ENCODE data around the gene KCNQ1.

The KCNQ1 gene

DNA sequence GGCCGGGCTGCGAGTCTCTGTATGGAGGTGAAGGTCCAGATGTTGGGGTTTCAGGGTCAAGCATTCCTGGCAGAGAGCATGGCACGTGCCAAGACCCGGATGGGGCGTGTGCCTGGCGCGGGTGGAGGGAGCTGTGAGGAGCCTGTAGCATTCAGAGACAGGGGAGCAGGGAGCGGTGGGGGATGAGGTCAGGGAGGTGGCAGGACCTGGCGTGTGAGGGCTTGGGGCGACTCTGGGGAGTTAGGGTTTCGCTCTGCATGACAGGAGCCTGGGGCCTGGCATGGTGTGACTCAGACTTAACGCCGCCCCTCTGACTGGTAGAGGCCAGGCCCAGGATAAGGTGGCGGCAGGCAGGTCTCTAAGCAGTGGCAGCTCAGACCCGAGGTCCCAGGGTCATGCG lies 103.0 kb downstream of the KCNQ1 start:
- no peak overlapping the region for H3K4me3 ChIP-seq (ENCODE audit: low read depth, low read length)
- TF ChIP-seq, protein P1, sequence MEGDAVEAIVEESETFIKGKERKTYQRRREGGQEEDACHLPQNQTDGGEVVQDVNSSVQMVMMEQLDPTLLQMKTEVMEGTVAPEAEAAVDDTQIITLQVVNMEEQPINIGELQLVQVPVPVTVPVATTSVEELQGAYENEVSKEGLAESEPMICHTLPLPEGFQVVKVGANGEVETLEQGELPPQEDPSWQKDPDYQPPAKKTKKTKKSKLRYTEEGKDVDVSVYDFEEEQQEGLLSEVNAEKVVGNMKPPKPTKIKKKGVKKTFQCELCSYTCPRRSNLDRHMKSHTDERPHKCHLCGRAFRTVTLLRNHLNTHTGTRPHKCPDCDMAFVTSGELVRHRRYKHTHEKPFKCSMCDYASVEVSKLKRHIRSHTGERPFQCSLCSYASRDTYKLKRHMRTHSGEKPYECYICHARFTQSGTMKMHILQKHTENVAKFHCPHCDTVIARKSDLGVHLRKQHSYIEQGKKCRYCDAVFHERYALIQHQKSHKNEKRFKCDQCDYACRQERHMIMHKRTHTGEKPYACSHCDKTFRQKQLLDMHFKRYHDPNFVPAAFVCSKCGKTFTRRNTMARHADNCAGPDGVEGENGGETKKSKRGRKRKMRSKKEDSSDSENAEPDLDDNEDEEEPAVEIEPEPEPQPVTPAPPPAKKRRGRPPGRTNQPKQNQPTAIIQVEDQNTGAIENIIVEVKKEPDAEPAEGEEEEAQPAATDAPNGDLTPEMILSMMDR (IDR thresholded peaks at IDR 0.05; ENCODE audit: low read depth, low read length), result no peak

DNA sequence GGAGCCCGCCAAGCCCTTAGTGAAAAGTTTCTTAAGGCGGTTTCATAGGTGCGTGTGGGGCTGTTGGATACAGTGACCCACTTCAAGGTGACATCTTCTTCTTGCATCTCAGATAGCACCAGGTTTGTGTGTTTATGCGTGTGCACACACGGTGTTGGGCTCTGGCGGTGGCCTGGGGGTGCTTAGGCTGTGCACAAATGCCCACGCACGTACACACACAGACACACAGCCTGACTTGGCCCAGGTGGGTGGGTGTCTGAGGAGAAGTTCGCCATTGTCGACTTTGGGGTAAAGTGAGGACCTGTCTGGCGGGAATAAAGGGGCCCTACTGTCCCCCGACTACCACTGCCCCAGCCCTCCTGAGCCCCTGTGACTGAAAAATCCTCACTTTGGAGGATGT lies 103.8 kb downstream of the KCNQ1 start:
- TF ChIP-seq, protein P1 (IDR thresholded peaks at IDR 0.05; ENCODE audit: low read depth, low read length), result no peak
- H3K4me3 ChIP-seq (ENCODE audit: low read depth, low read length), result no peak overlapping the region

DNA sequence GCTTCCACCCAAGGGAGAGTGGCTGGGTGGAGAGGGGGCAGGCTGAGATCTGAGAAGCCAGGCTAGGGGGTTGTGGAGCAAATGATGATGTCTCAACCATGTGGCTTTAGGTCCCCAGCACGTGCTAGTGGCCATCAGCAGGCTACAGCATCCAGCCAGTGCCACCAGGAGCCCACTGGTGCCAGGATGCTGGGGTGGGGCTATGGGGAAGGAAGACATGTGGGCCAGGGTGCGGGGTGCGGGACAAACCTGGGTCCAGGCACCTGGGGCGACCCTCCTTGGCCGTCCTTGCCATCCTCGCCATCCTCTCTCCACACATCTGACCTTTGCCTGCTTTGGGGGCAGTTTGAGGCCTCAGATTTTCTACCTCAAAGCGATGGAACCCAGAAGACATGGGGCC lies 104.3 kb downstream of the KCNQ1 start:
- TF ChIP-seq, protein P1 (IDR thresholded peaks at IDR 0.05; ENCODE audit: low read depth, low read length), result no peak
- H3K4me3 ChIP-seq (ENCODE audit: low read depth, low read length), result no peak overlapping the region

DNA sequence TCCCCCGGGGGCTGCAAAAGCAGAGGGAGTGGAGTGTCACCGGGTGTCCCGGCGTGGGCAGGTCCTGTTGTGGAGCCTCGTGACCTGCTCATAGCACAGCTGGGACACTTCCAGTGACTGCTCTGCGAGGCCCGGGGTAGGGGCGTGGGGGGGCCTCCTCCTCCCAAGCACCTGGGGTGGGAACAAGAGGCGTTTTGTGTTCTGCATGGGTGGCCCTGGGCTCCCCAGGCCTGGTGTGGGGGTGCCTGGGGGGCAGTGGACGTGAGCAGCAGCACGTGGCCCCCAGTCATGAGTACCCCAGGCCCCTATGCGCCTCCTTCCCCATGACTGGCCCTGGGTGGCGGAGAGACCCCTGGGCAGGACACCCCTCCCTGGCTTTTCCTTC lies 104.7 kb downstream of the KCNQ1 start:
- TF ChIP-seq, protein P1 (IDR thresholded peaks at IDR 0.05; ENCODE audit: low read depth, low read length), result no peak
- H3K4me3 ChIP-seq (ENCODE audit: low read depth, low read length), result no peak overlapping the region

DNA sequence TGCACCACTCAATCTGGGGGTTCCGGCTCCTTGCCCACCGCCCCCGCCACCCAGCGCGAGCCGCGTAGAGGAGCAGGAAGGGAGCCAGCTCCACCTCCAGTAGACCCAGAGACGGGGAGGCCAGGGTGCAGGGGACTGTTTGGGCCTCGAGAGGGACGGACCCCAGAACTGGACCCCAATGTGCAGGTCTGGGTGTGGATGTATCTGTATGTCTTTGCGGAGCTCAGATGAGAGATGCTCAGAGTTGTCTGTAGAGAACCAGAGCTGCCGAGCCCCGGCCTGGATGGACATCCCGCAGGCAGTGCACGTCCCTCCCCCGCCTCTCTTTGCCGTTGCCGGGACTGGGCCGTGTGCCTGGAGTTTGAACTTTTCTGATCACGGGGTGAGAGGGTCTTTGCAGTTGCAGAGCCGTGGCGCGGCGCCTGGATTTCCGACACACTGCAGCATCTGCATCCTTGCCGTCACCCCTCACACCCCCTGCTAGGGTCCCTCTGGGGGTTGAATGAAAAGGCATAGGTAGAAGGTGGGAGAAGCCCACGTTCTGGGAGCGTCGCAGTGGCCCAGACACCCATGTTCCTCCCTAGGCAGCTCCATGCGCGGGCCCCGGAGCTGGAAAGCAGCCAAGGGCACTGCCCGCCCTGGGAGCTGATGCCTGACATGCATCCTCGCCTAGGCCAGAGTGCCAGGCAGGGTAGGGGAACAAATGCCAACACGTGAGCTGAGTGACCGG lies 105.2 kb downstream of the KCNQ1 start:
- H3K4me3 ChIP-seq (ENCODE audit: low read depth, low read length), result no peak overlapping the region
- TF ChIP-seq, protein P1 (IDR thresholded peaks at IDR 0.05; ENCODE audit: low read depth, low read length), result no peak

DNA sequence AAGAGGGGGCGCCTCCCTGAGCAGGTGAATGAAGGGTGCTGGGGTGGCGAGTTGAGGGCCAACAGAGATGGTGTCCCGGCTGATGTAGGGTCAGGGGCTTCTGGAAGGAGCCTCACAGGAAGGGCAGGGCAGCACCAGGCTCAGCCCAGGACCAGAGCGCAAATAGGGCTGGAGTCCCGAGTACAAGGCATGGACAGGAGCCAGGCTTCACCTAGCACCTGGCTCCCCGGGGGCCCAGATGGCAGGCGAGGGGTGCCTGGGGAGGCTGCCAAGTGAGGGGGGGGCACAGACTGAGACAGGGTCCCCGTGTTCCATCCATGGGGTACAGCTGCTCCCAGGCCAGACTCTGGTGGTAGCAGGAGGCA lies 105.8 kb downstream of the KCNQ1 start:
- no peak overlapping the region for H3K4me3 ChIP-seq (ENCODE audit: low read depth, low read length)
- TF ChIP-seq, protein P1 (IDR thresholded peaks at IDR 0.05; ENCODE audit: low read depth, low read length), result no peak

DNA sequence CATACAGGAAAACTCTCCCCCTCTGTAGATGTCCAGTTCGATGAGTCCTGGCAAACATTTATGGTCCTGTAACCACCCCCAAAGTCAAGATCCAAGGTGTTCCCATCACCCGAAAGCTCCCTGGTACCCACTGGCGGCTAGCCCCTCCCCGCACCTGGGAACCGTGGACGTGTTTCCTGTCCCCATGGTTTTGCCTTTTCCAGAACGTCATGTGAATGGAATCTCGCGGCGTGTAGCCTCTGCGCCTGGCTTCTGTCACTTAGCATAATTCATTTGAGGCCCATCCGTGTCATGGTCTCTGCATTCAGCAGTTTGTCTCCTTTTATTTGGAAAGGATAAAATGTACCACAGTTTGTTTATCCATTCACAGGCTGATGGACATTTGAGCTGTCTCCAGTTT lies 106.3 kb downstream of the KCNQ1 start:
- TF ChIP-seq, protein P1 (IDR thresholded peaks at IDR 0.05; ENCODE audit: low read depth, low read length), result no peak
- no peak overlapping the region for H3K4me3 ChIP-seq (ENCODE audit: low read depth, low read length)
